Caco-2 (cell line): ENCODE results near the gene ACAA1. TPM values are rescaled to one million over a fixed set of nuclear protein-coding genes. Genes with fewer than 3 reads are reported as not detected.
A peak's percentile ranks its signal among the peaks of the same experiment; 100 is the strongest.

Experiments used
- BruUV-seq: library from RNA; stranded (reverse); fragments of 400-500 nt; replicated peaks from 2 replicates; lab custom pipeline; 2021; lab: Mats Ljungman, UMichigan
- CTCF ChIA-PET: fragments of 300-600 bp; sonication (Branson Sonifier 250); formaldehyde crosslinking; loops from one replicate; lab custom pipeline; 2022; ENCODE audit warnings: antibody characterized with exemption; lab: Charles Lee
- POLR2A ChIA-PET: fragments of 300-600 bp; sonication (Branson Sonifier 250); formaldehyde crosslinking; loops from one replicate; lab custom pipeline; 2022; ENCODE audit warnings: antibody characterized with exemption; lab: Charles Lee
- DNase-seq, 2 experiments: peaks; one replicate each; pipeline versions ENCODE4 v3.0.0 to v3.0.0-alpha.2; 2020 to 2022
- H3K27me3 ChIP-seq: replicated peaks from 2 replicates; pipeline ENCODE4 v1.6.0; 2011; ENCODE audit warnings: low read length; ENCODE audit not compliant: control insufficient read depth, insufficient read depth
- H3K36me3 ChIP-seq: 2 replicates; pipeline ENCODE4 v1.5.1; 2011; ENCODE audit warnings: low read length; ENCODE audit not compliant: control insufficient read depth, insufficient read depth
- H3K4me1 ChIP-seq: fragments of 250-450 bp; sonication (Bioruptor Pico); 2 replicates; pipeline ENCODE4 v1.5.1; 2020; ENCODE audit warnings: mild to moderate bottlenecking
- H3K4me3 ChIP-seq: 2 replicates; pipeline ENCODE4 v1.5.1; 2011; ENCODE audit warnings: low read depth, mild to moderate bottlenecking, control low read depth, low read length
- H3K9me3 ChIP-seq: fragments of 250-450 bp; sonication (Bioruptor Pico); 2 replicates; pipeline ENCODE4 v1.5.1; 2020; ENCODE audit warnings: mild to moderate bottlenecking, moderate library complexity
- H3K27ac Mint-ChIP-seq: one replicate; pipeline ENCODE4 v1.8.0; 2022; ENCODE audit warnings: mixed read lengths; ENCODE audit not compliant: unreplicated experiment
- H3K27me3 Mint-ChIP-seq: one replicate; pipeline ENCODE4 v1.8.0; 2022; ENCODE audit warnings: mixed read lengths; ENCODE audit not compliant: insufficient read depth, unreplicated experiment
- H3K36me3 Mint-ChIP-seq: one replicate; pipeline ENCODE4 v1.8.0; 2022; ENCODE audit warnings: mild to moderate bottlenecking, mixed read lengths; ENCODE audit not compliant: insufficient read depth, unreplicated experiment
- H3K4me1 Mint-ChIP-seq: one replicate; pipeline ENCODE4 v1.8.0; 2022; ENCODE audit warnings: low read depth, mixed read lengths; ENCODE audit not compliant: unreplicated experiment
- H3K4me3 Mint-ChIP-seq: one replicate; pipeline ENCODE4 v1.8.0; 2022; ENCODE audit warnings: mild to moderate bottlenecking, moderate library complexity, mixed read lengths; ENCODE audit not compliant: unreplicated experiment
- H3K9me3 Mint-ChIP-seq: one replicate; pipeline ENCODE4 v1.8.0; 2022; ENCODE audit warnings: mixed read lengths; ENCODE audit not compliant: unreplicated experiment
- intact Hi-C: fragments of 100-400 bp; cut with micrococcal nuclease; formaldehyde crosslinking; loops from one replicate; pipeline ENCODE4 v1.10.0; 2022; ENCODE audit not compliant: unreplicated experiment
- total RNA-seq: library from RNA; stranded (reverse); gene quantifications from 2 replicates; pipeline ENCODE4 v1.2.3, GENCODE V29; 2022
- TF ChIP-seq, protein P1 (sequence below), 2 experiments: fragments of 200-600 bp in 1 of 2; IDR thresholded peaks; 1 replicate in 1 of 2; 2 replicates in 1 of 2; pipeline versions ENCODE4 v1.5.1 to v1.8.0; 2011 to 2022; ENCODE audit warnings: antibody characterized with exemption in 1 of 2, control low read depth in 1 of 2, inconsistent platforms in 1 of 2, low read depth in 1 of 2, low read length in 1 of 2, mild to moderate bottlenecking in 1 of 2, moderate library complexity in 1 of 2; ENCODE audit not compliant: insufficient read depth in 1 of 2, severe bottlenecking in 1 of 2, unreplicated experiment in 1 of 2

ACAA1 gene
- total RNA-seq, 1 experiment from 2014 or later, result 139 TPM

- BruUV-seq, result no TSS peak
- ChIA-PET CTCF (no interaction called here), POLR2A (interaction anchor here (1.7 kb wide), 1 partner anchor 12 kb away, joined by 8 read pairs; the partner anchor contains the start of gene ACAA1)
- no peak for DNase-seq
- Mint-ChIP-seq H3K4me1 (peaks cover 21% of the 10 kb centered on the region), H3K27me3 (no peaks in the 10 kb centered on the region), H3K9me3 (no peaks in the 10 kb centered on the region), H3K4me3 (peak overlapping the region; percentile 25), H3K36me3 (peaks cover 96% of the 10 kb centered on the region), H3K27ac (peak overlapping the region; percentile 56)
- Histone ChIP-seq H3K4me3 (no peak overlapping the region), H3K4me1 (peaks cover 48% of the 10 kb centered on the region), H3K36me3 (peaks cover 30% of the 10 kb centered on the region), H3K9me3 (no peaks in the 10 kb centered on the region), H3K27me3 (no peaks in the 10 kb centered on the region)
- TF ChIP-seq, protein P1, sequence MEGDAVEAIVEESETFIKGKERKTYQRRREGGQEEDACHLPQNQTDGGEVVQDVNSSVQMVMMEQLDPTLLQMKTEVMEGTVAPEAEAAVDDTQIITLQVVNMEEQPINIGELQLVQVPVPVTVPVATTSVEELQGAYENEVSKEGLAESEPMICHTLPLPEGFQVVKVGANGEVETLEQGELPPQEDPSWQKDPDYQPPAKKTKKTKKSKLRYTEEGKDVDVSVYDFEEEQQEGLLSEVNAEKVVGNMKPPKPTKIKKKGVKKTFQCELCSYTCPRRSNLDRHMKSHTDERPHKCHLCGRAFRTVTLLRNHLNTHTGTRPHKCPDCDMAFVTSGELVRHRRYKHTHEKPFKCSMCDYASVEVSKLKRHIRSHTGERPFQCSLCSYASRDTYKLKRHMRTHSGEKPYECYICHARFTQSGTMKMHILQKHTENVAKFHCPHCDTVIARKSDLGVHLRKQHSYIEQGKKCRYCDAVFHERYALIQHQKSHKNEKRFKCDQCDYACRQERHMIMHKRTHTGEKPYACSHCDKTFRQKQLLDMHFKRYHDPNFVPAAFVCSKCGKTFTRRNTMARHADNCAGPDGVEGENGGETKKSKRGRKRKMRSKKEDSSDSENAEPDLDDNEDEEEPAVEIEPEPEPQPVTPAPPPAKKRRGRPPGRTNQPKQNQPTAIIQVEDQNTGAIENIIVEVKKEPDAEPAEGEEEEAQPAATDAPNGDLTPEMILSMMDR (IDR thresholded peaks at IDR 0.05; ENCODE audit: insufficient read depth in 1 of 2, low read depth in 1 of 2, low read length in 1 of 2, severe bottlenecking in 1 of 2, unreplicated experiment in 1 of 2), result no peak
- intact Hi-C loops, result no loop called here
Observed at GRCh38 chr3:38125305-38126120, 11.4 kb downstream of the ACAA1 start.

GRCh38 chr3:38124324-38125122 lies 12.4 kb downstream of the ACAA1 start:
- no peaks in the 10 kb centered on the region for H3K27me3 Mint-ChIP-seq

More at GRCh38 chr3:38124324-38125122, 12.4 kb downstream of the ACAA1 start:
- TF ChIP-seq, protein P1 (IDR thresholded peaks at IDR 0.05; ENCODE audit: insufficient read depth in 1 of 2, low read depth in 1 of 2, low read length in 1 of 2, severe bottlenecking in 1 of 2, unreplicated experiment in 1 of 2), result no peak
- no peaks in the 10 kb centered on the region for H3K27me3 ChIP-seq
- Mint-ChIP-seq H3K36me3 (peaks cover 94% of the 10 kb centered on the region), H3K4me1 (peaks cover 27% of the 10 kb centered on the region), H3K27ac (peak overlapping the region; percentile 56), H3K4me3 (no peak overlapping the region), H3K9me3 (no peaks in the 10 kb centered on the region)
- no TSS peak for BruUV-seq
- peaks cover 42% of the 10 kb centered on the region for H3K4me1 ChIP-seq
- no peaks in the 10 kb centered on the region for H3K9me3 ChIP-seq
- no peak overlapping the region for H3K4me3 ChIP-seq
- peaks cover 29% of the 10 kb centered on the region for H3K36me3 ChIP-seq
- POLR2A ChIA-PET, result interaction anchor here (1.7 kb wide), 1 partner anchor 13 kb away, joined by 8 read pairs; the partner anchor contains the start of gene ACAA1
- peak; percentile 53 to 58 for DNase-seq
- CTCF ChIA-PET, result no interaction called here
- intact Hi-C loops, result loop anchor here (1.0 kb wide), 1 partner anchor 9 kb away; no protein-coding TSS in a partner anchor
